Natural killer cell treated with Interleukin-12 subunit alpha and Interleukin-12 subunit beta and Interleukin-15 and Interleukin-18, amount 100 ng/mL, for 72 hours (primary cell): ENCODE results near the gene ZNF768. TPM values are rescaled to one million over a fixed set of nuclear protein-coding genes. Genes with fewer than 3 reads are reported as not detected.
A peak's percentile ranks its signal among the peaks of the same experiment; 100 is the strongest.
"Not testable (repeated sequence)": the region's sequence is repeated elsewhere in the genome, so short reads cannot be mapped to it uniquely, and the experiment has no call there.

Experiments used
- ATAC-seq, 2 donors: fragments of 150-1000 bp; cut with Tn5 transposase in 1 of 2; sonication (Bioruptor Pico), chemical (Tn5 transposase) in 1 of 2; 2 replicates each; pipeline ENCODE4 v1.10.0; 2021
- DNase-seq: peaks from one replicate; pipeline ENCODE4 v3.0.0; 2022; ENCODE audit warnings: low spot score
- H3K27ac Mint-ChIP-seq, 2 donors: 1 replicate in 1 of 2; 2 replicates in 1 of 2; pipeline ENCODE4 v1.8.0; 2022; ENCODE audit warnings: mixed read lengths in 2 of 2, mild to moderate bottlenecking in 1 of 2, moderate library complexity in 1 of 2
- H3K27me3 Mint-ChIP-seq, 2 donors: 1 replicate in 1 of 2; 2 replicates in 1 of 2; pipeline ENCODE4 v1.8.0; 2022; ENCODE audit warnings: mixed read lengths in 2 of 2
- H3K36me3 Mint-ChIP-seq: one replicate; pipeline ENCODE4 v1.8.0; 2022; ENCODE audit warnings: mixed read lengths
- H3K4me1 Mint-ChIP-seq, 2 donors: 1 replicate in 1 of 2; 2 replicates in 1 of 2; pipeline ENCODE4 v1.8.0; 2022; ENCODE audit warnings: low read depth in 2 of 2, mixed read lengths in 2 of 2, mild to moderate bottlenecking in 1 of 2
- H3K4me3 Mint-ChIP-seq: one replicate; pipeline ENCODE4 v1.8.0; 2022; ENCODE audit warnings: mixed read lengths
- H3K9me3 Mint-ChIP-seq: 2 replicates; pipeline ENCODE4 v1.8.0; 2022; ENCODE audit warnings: mixed read lengths
- total RNA-seq, 2 donors: library from RNA; stranded (reverse); gene quantifications; one replicate each; pipeline ENCODE4 v1.2.3, GENCODE V29; 2022

The ZNF768 gene
- total RNA-seq, 2 donors from 2014 or later, result 10.4 to 11.8 TPM

GRCh38 chr16:30522702-30523463, 3.5 kb downstream of the ZNF768 start:
- H3K4me3 Mint-ChIP-seq, H3K9me3 Mint-ChIP-seq, H3K27me3 Mint-ChIP-seq, ATAC-seq, DNase-seq: not testable (repeated sequence)
- Mint-ChIP-seq H3K27ac (peak overlapping the region; percentile 49 to 55), H3K4me1 (peaks cover 21 to 27% of the 10 kb centered on the region in 2 donors), H3K36me3 (peaks cover 21% of the 10 kb centered on the region)

GRCh38 chr16:30521873-30522641, 4.3 kb downstream of the ZNF768 start:
- H3K4me3 Mint-ChIP-seq, result no peak overlapping the region
- no peaks in the 10 kb centered on the region for H3K9me3 Mint-ChIP-seq
- ATAC-seq (no peak), DNase-seq (no peak)
- H3K4me1 Mint-ChIP-seq, result peaks cover 13 to 21% of the 10 kb centered on the region in 2 donors
- H3K27me3 Mint-ChIP-seq, result no peaks in the 10 kb centered on the region
- H3K27ac Mint-ChIP-seq, result peak overlapping the region; percentile 49 to 55
- peaks cover 21% of the 10 kb centered on the region for H3K36me3 Mint-ChIP-seq

GRCh38 chr16:30521476-30521872, 4.9 kb downstream of the ZNF768 start:
- Mint-ChIP-seq H3K27ac (no peak overlapping the region), H3K9me3 (no peaks in the 10 kb centered on the region), H3K36me3 (peaks cover 21% of the 10 kb centered on the region), H3K4me1 (peaks cover 13 to 24% of the 10 kb centered on the region in 2 donors), H3K4me3 (no peak overlapping the region), H3K27me3 (no peaks in the 10 kb centered on the region)
- no peak for DNase-seq
- ATAC-seq, result no peak

- Mint-ChIP-seq H3K4me3 (no peak overlapping the region), H3K27me3 (no peaks in the 10 kb centered on the region), H3K36me3 (peaks cover 29% of the 10 kb centered on the region), H3K9me3 (no peaks in the 10 kb centered on the region), H3K27ac (peak overlapping the region; percentile 30 to 78), H3K4me1 (peaks cover 19 to 25% of the 10 kb centered on the region in 2 donors)
- DNase-seq (no peak), ATAC-seq (no peak)
Observed at GRCh38 chr16:30519120-30520049, 7.0 kb downstream of the ZNF768 start.

- Mint-ChIP-seq H3K36me3 (peaks cover 29% of the 10 kb centered on the region), H3K4me1 (peaks cover 19 to 25% of the 10 kb centered on the region in 2 donors), H3K4me3 (no peak overlapping the region), H3K9me3 (no peaks in the 10 kb centered on the region), H3K27me3 (no peaks in the 10 kb centered on the region), H3K27ac (peak overlapping the region; percentile 30 to 78)
- no peak for ATAC-seq
- no peak for DNase-seq
Observed at GRCh38 chr16:30518552-30518951, 7.8 kb downstream of the ZNF768 start.

- H3K27ac Mint-ChIP-seq, result peak overlapping the region; percentile 47 to 66
- peaks cover 46% of the 10 kb centered on the region for H3K36me3 Mint-ChIP-seq
- peaks cover 23 to 35% of the 10 kb centered on the region in 2 donors for H3K4me1 Mint-ChIP-seq
- H3K9me3 Mint-ChIP-seq, result no peaks in the 10 kb centered on the region
- H3K27me3 Mint-ChIP-seq, result no peaks in the 10 kb centered on the region
- ATAC-seq (no peak), DNase-seq (no peak)
- H3K4me3 Mint-ChIP-seq, result no peak overlapping the region
Observed at GRCh38 chr16:30515275-30515674, 11.1 kb downstream of the ZNF768 start.

- Mint-ChIP-seq H3K9me3 (no peaks in the 10 kb centered on the region), H3K27ac (peak overlapping the region; percentile 68 to 91), H3K27me3 (no peaks in the 10 kb centered on the region), H3K4me1 (peaks cover 17 to 26% of the 10 kb centered on the region in 2 donors), H3K36me3 (peaks cover 32% of the 10 kb centered on the region), H3K4me3 (no peak overlapping the region)
- DNase-seq (no peak), ATAC-seq (no peak)
Observed at GRCh38 chr16:30511509-30511908, 14.9 kb downstream of the ZNF768 start.

GRCh38 chr16:30510376-30510938, 15.9 kb downstream of the ZNF768 start:
- no peaks in the 10 kb centered on the region for H3K27me3 Mint-ChIP-seq
- peaks cover 14 to 23% of the 10 kb centered on the region in 2 donors for H3K4me1 Mint-ChIP-seq
- no peaks in the 10 kb centered on the region for H3K9me3 Mint-ChIP-seq
- H3K27ac Mint-ChIP-seq, result peak overlapping the region; percentile 68 to 91
- peaks cover 28% of the 10 kb centered on the region for H3K36me3 Mint-ChIP-seq
- no peak for ATAC-seq
- no peak overlapping the region for H3K4me3 Mint-ChIP-seq
- no peak for DNase-seq

- peak overlapping the region in 1 of 2 donors; percentile 35 for H3K27ac Mint-ChIP-seq
- peaks cover 25% of the 10 kb centered on the region for H3K36me3 Mint-ChIP-seq
- H3K4me3 Mint-ChIP-seq, result no peak overlapping the region
- DNase-seq, result no peak
- ATAC-seq, result no peak
- peaks cover 11 to 23% of the 10 kb centered on the region in 2 donors for H3K4me1 Mint-ChIP-seq
- H3K27me3 Mint-ChIP-seq, result no peaks in the 10 kb centered on the region
- H3K9me3 Mint-ChIP-seq, result no peaks in the 10 kb centered on the region
Observed at GRCh38 chr16:30509081-30509765, 17.1 kb downstream of the ZNF768 start.

- peaks cover 19% of the 10 kb centered on the region for H3K36me3 Mint-ChIP-seq
- ATAC-seq (no peak), DNase-seq (no peak)
- no peaks in the 10 kb centered on the region for H3K9me3 Mint-ChIP-seq
- no peaks in the 10 kb centered on the region for H3K27me3 Mint-ChIP-seq
- peak overlapping the region; percentile 58 to 88 for H3K27ac Mint-ChIP-seq
- no peak overlapping the region for H3K4me3 Mint-ChIP-seq
- H3K4me1 Mint-ChIP-seq, result peaks cover 0 to 16% of the 10 kb centered on the region in 2 donors
Observed at GRCh38 chr16:30503403-30504296, 22.7 kb downstream of the ZNF768 start.

GRCh38 chr16:30499284-30499683, 27.1 kb downstream of the ZNF768 start:
- peak in 1 of 2 donors; percentile 28 for ATAC-seq
- Mint-ChIP-seq H3K36me3 (peaks cover 23% of the 10 kb centered on the region), H3K27ac (peak overlapping the region in 1 of 2 donors; percentile 22), H3K4me3 (no peak overlapping the region), H3K4me1 (peaks cover 4 to 24% of the 10 kb centered on the region in 2 donors), H3K27me3 (no peaks in the 10 kb centered on the region), H3K9me3 (no peaks in the 10 kb centered on the region)
- no peak for DNase-seq

- Mint-ChIP-seq H3K27me3 (no peaks in the 10 kb centered on the region), H3K4me1 (peaks cover 21 to 34% of the 10 kb centered on the region in 2 donors), H3K27ac (peak overlapping the region; percentile 53 to 57), H3K9me3 (no peaks in the 10 kb centered on the region), H3K4me3 (no peak overlapping the region), H3K36me3 (peaks cover 17% of the 10 kb centered on the region)
- no peak for ATAC-seq
- no peak for DNase-seq
Observed at GRCh38 chr16:30494709-30495108, 31.7 kb downstream of the ZNF768 start.
